Transverse colon (tissue), 3 donors: ENCODE data around the gene CDC14A.

Experiments
- CTCF ChIP-seq, 5 experiments: fragments of 200-600 bp in 3 of 5; fragments of 450-650 bp in 2 of 5; sonication (generic) in 3 of 5; IDR thresholded peaks; 1 replicate in 2 of 5; 2 replicates in 3 of 5; pipeline ENCODE4 v1.5.1; 2016 to 2017; ENCODE audit warnings: antibody characterized with exemption in 5 of 5, inconsistent platforms in 3 of 5, mild to moderate bottlenecking in 2 of 5, moderate library complexity in 1 of 5
- EP300 ChIP-seq: sonication (generic); formaldehyde crosslinking; IDR thresholded peaks from one replicate; pipeline ENCODE4 v1.6.1; 2017; ENCODE audit warnings: antibody characterized with exemption, low read depth
- POLR2A ChIP-seq: fragments of 450-650 bp; IDR thresholded peaks from one replicate; pipeline ENCODE4 v1.6.1; 2016; ENCODE audit warnings: antibody characterized with exemption, mild to moderate bottlenecking, moderate library complexity

- TF ChIP-seq CTCF (IDR thresholded peaks at IDR 0.05) (no peak), EP300 (no peak), POLR2A (no peak)
These were observed 117.3 kb downstream of the CDC14A start for GRCh38 chr1:100469578-100469977.
